GM23338 (cell line): ENCODE results near the gene SLC27A3.
A peak's percentile ranks its signal among the peaks of the same experiment; 100 is the strongest.

Source experiments
- CREB1 ChIP-seq: fragments of 250-450 bp; sonication (Bioruptor Pico); IDR thresholded peaks from 2 replicates; pipeline ENCODE4 v1.5.0; 2020; ENCODE audit warnings: low read depth, mild to moderate bottlenecking, moderate library complexity
- CTCF ChIP-seq, 2 experiments: fragments of 200-600 bp in 1 of 2; sonication (generic) in 1 of 2; conservative IDR thresholded peaks; 2 replicates each; pipeline versions ENCODE4 v1.5.1 to v1.6.1; 2016 to 2017; ENCODE audit warnings: antibody characterized with exemption in 2 of 2, low read depth in 2 of 2, mild to moderate bottlenecking in 2 of 2, moderate library complexity in 1 of 2
- EZH2 ChIP-seq: fragments of 200-600 bp; sonication (generic); IDR thresholded peaks from one replicate; pipeline ENCODE4 v1.8.0; 2017; ENCODE audit warnings: antibody characterized with exemption, mild to moderate bottlenecking, low read depth; ENCODE audit not compliant: unreplicated experiment
- EZH2phosphoT487 ChIP-seq: fragments of 200-600 bp; sonication (generic); IDR thresholded peaks from one replicate; pipeline ENCODE4 v1.8.1; 2018; ENCODE audit warnings: antibody characterized with exemption; ENCODE audit not compliant: unreplicated experiment
- JUNB ChIP-seq: IDR thresholded peaks from one replicate; pipeline ENCODE4 v1.6.1; 2016; ENCODE audit warnings: antibody characterized with exemption; ENCODE audit not compliant: unreplicated experiment
- NANOG ChIP-seq: IDR thresholded peaks from 2 replicates; pipeline ENCODE4 v1.6.1; 2016; ENCODE audit warnings: antibody characterized with exemption, borderline replicate concordance
- POLR2AphosphoS5 ChIP-seq: IDR thresholded peaks from 2 replicates; pipeline ENCODE4 v1.6.1; 2016; ENCODE audit warnings: antibody characterized with exemption, low read depth
- REST ChIP-seq: IDR thresholded peaks from one replicate; pipeline ENCODE4 v1.6.1; 2018; ENCODE audit warnings: antibody characterized with exemption; ENCODE audit not compliant: unreplicated experiment
- STAT1 ChIP-seq: IDR thresholded peaks from one replicate; pipeline ENCODE4 v1.6.1; 2016; ENCODE audit warnings: antibody characterized with exemption; ENCODE audit not compliant: unreplicated experiment
- ZNF114 ChIP-seq: fragments of 250-450 bp; sonication (Bioruptor Pico); IDR thresholded peaks from 2 replicates; pipeline ENCODE4 v1.5.0; 2020; ENCODE audit warnings: mild to moderate bottlenecking, moderate library complexity
- ZNF331 ChIP-seq: fragments of 250-450 bp; sonication (Bioruptor Pico); IDR thresholded peaks from 2 replicates; pipeline ENCODE4 v1.5.0; 2020; ENCODE audit warnings: low read depth, mild to moderate bottlenecking, moderate library complexity
- ZNF462 ChIP-seq: fragments of 250-450 bp; sonication (Bioruptor Pico); IDR thresholded peaks from 2 replicates; pipeline ENCODE4 v1.5.0; 2020; ENCODE audit warnings: mild to moderate bottlenecking, moderate library complexity
- TF ChIP-seq, protein P1 (sequence below): IDR thresholded peaks from 2 replicates; pipeline ENCODE4 v1.6.1; 2016; ENCODE audit warnings: antibody characterized with exemption

- TF ChIP-seq CTCF (conservative IDR thresholded peaks at IDR 0.05; ENCODE audit: low read depth in 2 of 2) (0 out of 4 replicates have a peak, but pooled peaks of 1 of the 2 experiments have one; percentile 1), REST (no peak), POLR2AphosphoS5 (peak; percentile 42; the same call in 1 of the 2 replicates), EZH2 (no peak), ZNF331 (CRISPR knock-in tag) (no peak), EZH2phosphoT487 (no peak), ZNF462 (CRISPR knock-in tag) (no peak), CREB1 (CRISPR knock-in tag) (no peak), NANOG (no peak), JUNB (no peak), ZNF114 (CRISPR knock-in tag) (no peak), STAT1 (no peak)
- TF ChIP-seq, protein P1, sequence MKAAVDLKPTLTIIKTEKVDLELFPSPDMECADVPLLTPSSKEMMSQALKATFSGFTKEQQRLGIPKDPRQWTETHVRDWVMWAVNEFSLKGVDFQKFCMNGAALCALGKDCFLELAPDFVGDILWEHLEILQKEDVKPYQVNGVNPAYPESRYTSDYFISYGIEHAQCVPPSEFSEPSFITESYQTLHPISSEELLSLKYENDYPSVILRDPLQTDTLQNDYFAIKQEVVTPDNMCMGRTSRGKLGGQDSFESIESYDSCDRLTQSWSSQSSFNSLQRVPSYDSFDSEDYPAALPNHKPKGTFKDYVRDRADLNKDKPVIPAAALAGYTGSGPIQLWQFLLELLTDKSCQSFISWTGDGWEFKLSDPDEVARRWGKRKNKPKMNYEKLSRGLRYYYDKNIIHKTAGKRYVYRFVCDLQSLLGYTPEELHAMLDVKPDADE = no peak
Measured at GRCh38 chr1:153728305-153729066, 46.7 kb upstream of the SLC27A3 start.
